ENCODE data around the gene POLR1H. TPM values are rescaled to one million over a fixed set of nuclear protein-coding genes. Genes with fewer than 3 reads are reported as not detected.
A peak's percentile ranks its signal among the peaks of the same experiment; 100 is the strongest.
"Not testable (repeated sequence)": the region's sequence is repeated elsewhere in the genome, so short reads cannot be mapped to it uniquely, and the experiment has no call there.

POLR1H gene
- polyA plus RNA-seq, 1 donor, result 45.1 TPM

DNA sequence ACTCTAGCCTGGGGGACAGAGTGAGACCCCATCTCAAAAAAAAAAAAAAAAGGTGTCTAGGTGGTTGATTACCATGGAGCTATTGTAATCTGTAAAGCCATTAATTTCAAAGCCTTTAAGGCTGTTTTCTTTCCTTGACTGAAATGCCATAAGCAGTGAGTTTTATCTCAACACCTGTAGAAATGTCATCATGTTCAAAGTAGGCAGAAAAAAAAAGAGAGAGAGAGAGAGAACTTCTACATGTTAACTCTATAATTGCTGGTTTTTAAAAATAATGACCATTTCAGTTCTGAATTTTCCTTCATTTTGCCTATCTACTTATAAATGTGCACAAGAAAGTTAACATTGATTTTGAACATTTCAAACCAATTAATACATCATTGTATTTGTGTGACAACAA lies 29.7 kb upstream of the POLR1H start:
- H3K4me1 ChIP-seq (ENCODE audit: control insufficient read depth, insufficient read depth, low read length), result no peaks in the 10 kb centered on the region
- peak in 1 of 2 donors; percentile 16 for DNase-seq

DNA sequence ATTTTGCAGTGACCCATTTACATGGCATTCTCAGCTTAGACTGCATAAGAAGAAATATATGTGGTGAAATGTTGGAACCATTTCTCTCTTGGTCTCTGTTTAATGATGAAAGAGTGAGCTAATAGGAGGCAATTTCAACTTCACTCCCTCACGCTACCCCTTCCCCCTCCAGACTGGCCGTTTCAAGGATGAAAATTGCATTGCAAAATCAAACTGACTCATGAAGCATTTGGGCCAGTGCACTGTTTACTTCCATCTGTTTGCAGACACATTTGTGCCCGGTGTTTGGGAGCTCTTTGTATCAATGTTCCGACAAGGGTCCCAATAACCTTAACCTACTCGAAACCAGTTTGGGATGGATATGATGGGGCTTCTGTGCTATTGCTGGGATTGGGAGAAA lies 27.6 kb upstream of the POLR1H start:
- not testable (repeated sequence) for H3K4me3 ChIP-seq (ENCODE audit: low read length); H3K27me3 ChIP-seq (ENCODE audit: control insufficient read depth, insufficient read depth, low read length); H3K27ac ChIP-seq (ENCODE audit: low read length); H3K9me3 ChIP-seq (ENCODE audit: control insufficient read depth, low read depth, low read length); DNase-seq; H3K36me3 ChIP-seq (ENCODE audit: control insufficient read depth, insufficient read depth, low read length); H3K4me1 ChIP-seq (ENCODE audit: control insufficient read depth, insufficient read depth, low read length)
- 100% methylated on average over 1 of the region's 5 CpGs for WGBS (ENCODE audit: insufficient coverage, low lambda C conversion rate)

More for the DNA sequence above, 29.7 kb upstream of the POLR1H start:
- no peaks in the 10 kb centered on the region for H3K27me3 ChIP-seq (ENCODE audit: control insufficient read depth, insufficient read depth, low read length)
- peaks cover 3% of the 10 kb centered on the region for H3K36me3 ChIP-seq (ENCODE audit: control insufficient read depth, insufficient read depth, low read length)
- no peaks in the 10 kb centered on the region for H3K9me3 ChIP-seq (ENCODE audit: control insufficient read depth, low read depth, low read length)
- H3K4me3 ChIP-seq (ENCODE audit: low read length), result no peak overlapping the region
- no peak overlapping the region for H3K27ac ChIP-seq (ENCODE audit: low read length)

DNA sequence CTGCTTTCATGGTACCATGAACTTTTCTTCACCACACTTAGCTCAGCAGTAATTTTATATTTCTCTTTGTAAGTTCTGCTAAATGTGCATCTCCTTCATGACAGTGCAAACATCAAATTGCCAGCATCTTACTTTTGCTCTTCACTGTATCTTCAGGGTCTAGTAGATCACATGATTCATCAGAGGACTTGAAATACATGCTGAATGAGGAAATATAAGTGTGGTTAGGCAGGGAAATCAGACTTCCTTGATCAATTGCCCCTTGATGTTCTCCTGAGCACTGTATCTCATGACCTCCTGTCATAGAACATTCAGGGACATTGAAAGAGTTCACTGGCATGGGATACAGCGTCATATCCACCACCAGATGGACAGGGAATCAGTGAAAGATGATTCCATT lies 25.3 kb upstream of the POLR1H start:
- Histone ChIP-seq H3K4me1 (ENCODE audit: control insufficient read depth, insufficient read depth, low read length) (no peaks in the 10 kb centered on the region), H3K36me3 (ENCODE audit: control insufficient read depth, insufficient read depth, low read length) (peaks cover 3% of the 10 kb centered on the region), H3K27me3 (ENCODE audit: control insufficient read depth, insufficient read depth, low read length) (no peaks in the 10 kb centered on the region), H3K9me3 (ENCODE audit: control insufficient read depth, low read depth, low read length) (no peaks in the 10 kb centered on the region), H3K27ac (ENCODE audit: low read length) (no peak overlapping the region), H3K4me3 (ENCODE audit: low read length) (no peak overlapping the region)
- DNase-seq, result no peak
- no CpG with 5 or more reads among the region's 1 CpG for WGBS (ENCODE audit: insufficient coverage, low lambda C conversion rate)

DNA sequence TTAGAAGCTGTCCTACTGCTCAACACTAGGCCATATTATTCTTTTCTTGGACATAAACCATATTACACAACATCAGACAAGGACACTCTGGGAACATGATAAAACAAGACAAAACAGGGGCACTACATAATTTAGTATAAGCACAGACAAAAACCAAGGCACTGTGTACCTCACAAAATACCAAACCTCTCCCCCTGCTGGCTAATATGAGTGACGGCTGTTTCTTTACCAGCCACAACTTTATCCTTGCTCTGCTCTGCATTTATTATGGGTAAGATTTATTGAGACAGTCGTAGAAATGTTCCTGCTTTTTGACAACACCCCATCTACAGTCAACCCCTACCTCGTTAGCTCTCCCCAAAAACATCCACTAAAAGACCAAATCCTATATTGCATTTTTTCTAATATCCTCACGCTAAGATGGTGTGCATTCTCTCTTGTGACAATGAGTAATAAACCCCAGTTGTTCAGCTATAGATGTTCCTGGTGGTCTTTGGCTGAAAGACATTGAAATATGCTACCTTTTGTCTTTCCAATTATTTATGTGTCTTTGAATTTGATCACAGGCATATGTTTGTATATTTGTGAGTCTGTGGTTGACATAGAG lies 23.8 kb upstream of the POLR1H start:
- H3K36me3 ChIP-seq (ENCODE audit: control insufficient read depth, insufficient read depth, low read length), result peaks cover 3% of the 10 kb centered on the region
- no CpG with 5 or more reads among the region's 4 CpGs for WGBS (ENCODE audit: insufficient coverage, low lambda C conversion rate)
- H3K27me3 ChIP-seq (ENCODE audit: control insufficient read depth, insufficient read depth, low read length), result no peaks in the 10 kb centered on the region
- no peaks in the 10 kb centered on the region for H3K9me3 ChIP-seq (ENCODE audit: control insufficient read depth, low read depth, low read length)
- no peak overlapping the region for H3K4me3 ChIP-seq (ENCODE audit: low read length)
- no peak overlapping the region for H3K27ac ChIP-seq (ENCODE audit: low read length)
- H3K4me1 ChIP-seq (ENCODE audit: control insufficient read depth, insufficient read depth, low read length), result no peaks in the 10 kb centered on the region
- DNase-seq, result no peak

DNA sequence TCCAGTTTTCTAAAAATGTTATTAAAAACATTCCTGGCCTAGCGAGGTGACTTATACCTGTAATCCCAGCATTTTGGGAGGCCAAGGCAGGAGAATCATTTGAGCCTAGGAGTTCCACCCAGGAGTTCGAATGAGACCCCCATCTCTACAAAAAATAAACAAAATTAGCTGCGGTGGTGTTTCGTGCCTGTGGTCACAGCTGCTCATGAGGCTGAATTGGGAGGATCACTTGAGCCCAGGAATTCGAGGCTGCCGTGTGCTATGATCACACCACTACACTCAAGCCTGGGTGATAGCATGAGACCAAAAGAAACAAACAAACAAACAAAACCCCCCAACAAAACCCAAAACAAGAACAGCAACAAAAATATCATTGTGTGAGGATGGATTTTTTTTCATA lies 19.8 kb upstream of the POLR1H start:
- Histone ChIP-seq H3K27me3 (ENCODE audit: control insufficient read depth, insufficient read depth, low read length) (no peaks in the 10 kb centered on the region), H3K27ac (ENCODE audit: low read length) (no peak overlapping the region), H3K9me3 (ENCODE audit: control insufficient read depth, low read depth, low read length) (no peaks in the 10 kb centered on the region), H3K4me3 (ENCODE audit: low read length) (no peak overlapping the region), H3K36me3 (ENCODE audit: control insufficient read depth, insufficient read depth, low read length) (no peaks in the 10 kb centered on the region), H3K4me1 (ENCODE audit: control insufficient read depth, insufficient read depth, low read length) (no peaks in the 10 kb centered on the region)
- no peak for DNase-seq
- WGBS (ENCODE audit: insufficient coverage, low lambda C conversion rate), result 60% methylated on average over 1 of the region's 6 CpGs

DNA sequence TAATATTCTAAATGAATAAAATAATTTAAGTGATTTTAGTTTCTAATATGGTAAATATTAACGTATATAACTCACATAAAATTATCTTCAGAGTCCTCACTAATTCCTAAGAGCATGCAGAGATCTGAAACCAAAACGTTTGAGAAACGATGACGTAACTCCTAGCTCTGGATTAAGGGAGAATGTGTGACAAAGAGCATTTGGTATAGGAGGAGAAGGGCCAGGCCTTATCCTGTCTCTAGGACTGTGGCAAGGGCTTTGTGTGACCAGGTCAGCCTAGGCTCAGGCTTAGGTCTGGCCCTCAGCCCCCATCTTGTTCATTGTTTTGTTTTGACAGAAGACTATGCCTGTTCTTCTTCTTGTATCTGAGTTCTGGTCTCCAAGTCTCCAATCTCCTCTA lies 19.2 kb upstream of the POLR1H start:
- no peak overlapping the region for H3K4me3 ChIP-seq (ENCODE audit: low read length)
- no peaks in the 10 kb centered on the region for H3K4me1 ChIP-seq (ENCODE audit: control insufficient read depth, insufficient read depth, low read length)
- no peaks in the 10 kb centered on the region for H3K36me3 ChIP-seq (ENCODE audit: control insufficient read depth, insufficient read depth, low read length)
- no peak for DNase-seq
- WGBS (ENCODE audit: insufficient coverage, low lambda C conversion rate), result 91% methylated on average over 1 of the region's 4 CpGs
- no peaks in the 10 kb centered on the region for H3K9me3 ChIP-seq (ENCODE audit: control insufficient read depth, low read depth, low read length)
- no peaks in the 10 kb centered on the region for H3K27me3 ChIP-seq (ENCODE audit: control insufficient read depth, insufficient read depth, low read length)
- H3K27ac ChIP-seq (ENCODE audit: low read length), result no peak overlapping the region

DNA sequence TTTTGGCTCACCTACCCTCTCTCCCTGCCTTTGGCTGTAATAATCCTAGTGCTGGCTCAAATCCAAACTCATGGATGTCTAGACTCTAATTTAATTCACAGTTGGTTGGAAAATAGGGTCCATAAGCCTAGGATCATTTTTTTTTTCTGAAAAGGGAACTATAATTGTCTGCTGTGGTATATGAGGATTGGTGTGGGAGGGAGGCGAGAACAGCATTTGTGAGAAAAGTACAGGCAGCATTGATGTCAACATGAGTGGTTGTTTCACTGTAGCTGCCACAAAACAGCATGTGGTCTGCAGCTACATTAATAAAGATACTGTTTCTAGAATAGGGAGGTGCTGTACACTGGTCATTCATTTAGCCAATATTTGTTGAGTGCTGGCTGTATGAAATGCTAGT lies 18.6 kb upstream of the POLR1H start:
- H3K27ac ChIP-seq (ENCODE audit: low read length), result no peak overlapping the region
- H3K4me3 ChIP-seq (ENCODE audit: low read length), result no peak overlapping the region
- H3K27me3 ChIP-seq (ENCODE audit: control insufficient read depth, insufficient read depth, low read length), result no peaks in the 10 kb centered on the region
- H3K9me3 ChIP-seq (ENCODE audit: control insufficient read depth, low read depth, low read length), result no peaks in the 10 kb centered on the region
- no peaks in the 10 kb centered on the region for H3K36me3 ChIP-seq (ENCODE audit: control insufficient read depth, insufficient read depth, low read length)
- WGBS (ENCODE audit: insufficient coverage, low lambda C conversion rate), result no CpG with 5 or more reads among the region's 1 CpG
- DNase-seq, result no peak
- H3K4me1 ChIP-seq (ENCODE audit: control insufficient read depth, insufficient read depth, low read length), result no peaks in the 10 kb centered on the region

DNA sequence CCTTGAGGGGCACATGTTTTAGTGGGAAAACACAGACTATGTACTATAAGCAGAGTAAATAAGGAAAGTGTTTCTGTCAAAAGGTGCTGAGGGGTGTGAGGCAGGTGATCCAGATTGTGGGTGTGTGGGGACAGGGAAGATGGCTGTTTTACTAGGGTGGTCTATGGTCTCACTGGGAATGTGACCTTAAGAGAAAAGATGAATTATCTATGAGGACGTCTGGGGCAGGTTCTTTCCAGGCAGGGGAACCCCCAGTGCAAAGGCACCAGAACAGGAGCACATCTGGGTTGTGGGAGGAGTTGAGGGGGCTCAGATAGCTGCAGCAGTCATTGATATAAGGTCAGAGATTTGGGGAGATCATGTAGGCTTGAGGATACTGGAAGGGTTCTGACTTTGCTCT lies 18.2 kb upstream of the POLR1H start:
- no peak overlapping the region for H3K4me3 ChIP-seq (ENCODE audit: low read length)
- H3K27me3 ChIP-seq (ENCODE audit: control insufficient read depth, insufficient read depth, low read length), result no peaks in the 10 kb centered on the region
- no peaks in the 10 kb centered on the region for H3K36me3 ChIP-seq (ENCODE audit: control insufficient read depth, insufficient read depth, low read length)
- no peak for DNase-seq
- WGBS (ENCODE audit: insufficient coverage, low lambda C conversion rate), result 40% methylated on average over 1 of the region's 1 CpG
- no peaks in the 10 kb centered on the region for H3K9me3 ChIP-seq (ENCODE audit: control insufficient read depth, low read depth, low read length)
- H3K27ac ChIP-seq (ENCODE audit: low read length), result no peak overlapping the region
- no peaks in the 10 kb centered on the region for H3K4me1 ChIP-seq (ENCODE audit: control insufficient read depth, insufficient read depth, low read length)

DNA sequence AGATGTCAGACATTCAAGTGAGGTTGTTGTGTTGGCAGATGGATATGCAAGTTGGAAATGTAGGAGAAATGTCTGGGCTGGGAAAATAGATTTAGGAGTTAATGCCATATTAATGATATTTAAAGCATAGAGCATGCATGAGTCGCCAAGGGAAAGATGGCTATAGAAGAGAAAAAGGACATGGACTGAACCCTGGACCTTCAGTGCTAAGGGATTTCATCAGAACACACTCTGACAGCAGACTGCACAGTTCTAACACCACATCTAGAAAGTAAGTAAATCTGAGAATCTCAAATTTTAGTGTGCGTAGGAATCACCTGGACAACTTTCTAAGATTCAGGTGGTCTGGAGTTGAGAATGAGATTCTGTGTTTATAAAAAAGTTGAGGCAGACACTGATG lies 17.3 kb upstream of the POLR1H start:
- Histone ChIP-seq H3K27me3 (ENCODE audit: control insufficient read depth, insufficient read depth, low read length) (no peaks in the 10 kb centered on the region), H3K4me3 (ENCODE audit: low read length) (no peak overlapping the region), H3K4me1 (ENCODE audit: control insufficient read depth, insufficient read depth, low read length) (no peaks in the 10 kb centered on the region), H3K9me3 (ENCODE audit: control insufficient read depth, low read depth, low read length) (no peaks in the 10 kb centered on the region), H3K36me3 (ENCODE audit: control insufficient read depth, insufficient read depth, low read length) (no peaks in the 10 kb centered on the region), H3K27ac (ENCODE audit: low read length) (no peak overlapping the region)
- DNase-seq, result no peak
- no CpG with 5 or more reads among the region's 2 CpGs for WGBS (ENCODE audit: insufficient coverage, low lambda C conversion rate)

DNA sequence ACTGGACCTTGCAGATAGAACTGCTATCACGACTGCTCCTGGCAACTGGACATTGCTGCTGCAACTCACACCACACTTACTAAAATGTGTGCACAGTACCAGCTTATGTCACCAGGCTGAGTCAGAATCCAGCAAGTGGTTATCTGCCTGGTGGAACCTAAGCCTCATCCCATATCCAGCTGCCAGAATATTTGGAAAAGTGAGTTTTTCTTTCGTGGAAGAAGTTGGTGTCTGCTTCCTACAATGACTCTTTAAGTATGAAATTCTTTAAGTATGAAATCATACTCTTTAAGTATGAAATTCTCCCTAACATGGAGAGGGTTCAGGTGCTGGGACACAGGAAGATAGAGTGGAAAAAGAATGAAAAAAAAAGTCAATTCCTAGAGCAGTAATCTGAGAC lies 16.4 kb upstream of the POLR1H start:
- no peaks in the 10 kb centered on the region for H3K4me1 ChIP-seq (ENCODE audit: control insufficient read depth, insufficient read depth, low read length)
- WGBS (ENCODE audit: insufficient coverage, low lambda C conversion rate), result no CpG with 5 or more reads among the region's 2 CpGs
- no peaks in the 10 kb centered on the region for H3K9me3 ChIP-seq (ENCODE audit: control insufficient read depth, low read depth, low read length)
- H3K36me3 ChIP-seq (ENCODE audit: control insufficient read depth, insufficient read depth, low read length), result no peaks in the 10 kb centered on the region
- H3K27me3 ChIP-seq (ENCODE audit: control insufficient read depth, insufficient read depth, low read length), result no peaks in the 10 kb centered on the region
- H3K4me3 ChIP-seq (ENCODE audit: low read length), result no peak overlapping the region
- H3K27ac ChIP-seq (ENCODE audit: low read length), result no peak overlapping the region
- no peak for DNase-seq

DNA sequence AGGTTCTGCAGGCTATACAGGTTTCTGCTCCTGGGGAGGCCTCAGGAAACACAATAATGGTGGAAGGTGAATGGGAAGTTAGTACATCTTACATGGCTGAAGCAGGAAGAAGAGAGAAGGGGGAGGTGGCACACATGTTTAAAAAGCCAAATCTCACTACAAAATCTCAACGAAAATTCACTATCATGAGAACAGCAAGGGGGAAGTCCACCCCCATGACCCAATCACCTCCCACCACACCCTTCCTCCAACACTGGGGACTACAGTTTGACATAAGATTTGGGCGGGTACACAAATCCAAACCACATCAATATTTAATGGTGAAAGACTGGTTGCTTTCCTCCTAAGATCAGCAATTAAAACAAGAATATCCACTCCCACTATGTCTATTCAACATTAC lies 13.8 kb upstream of the POLR1H start:
- WGBS (ENCODE audit: insufficient coverage, low lambda C conversion rate), result no CpG with 5 or more reads among the region's 2 CpGs
- no peaks in the 10 kb centered on the region for H3K4me1 ChIP-seq (ENCODE audit: control insufficient read depth, insufficient read depth, low read length)
- no peaks in the 10 kb centered on the region for H3K27me3 ChIP-seq (ENCODE audit: control insufficient read depth, insufficient read depth, low read length)
- H3K4me3 ChIP-seq (ENCODE audit: low read length), result no peak overlapping the region
- H3K36me3 ChIP-seq (ENCODE audit: control insufficient read depth, insufficient read depth, low read length), result no peaks in the 10 kb centered on the region
- no peak overlapping the region for H3K27ac ChIP-seq (ENCODE audit: low read length)
- H3K9me3 ChIP-seq (ENCODE audit: control insufficient read depth, low read depth, low read length), result no peaks in the 10 kb centered on the region
- DNase-seq, result no peak

Data from large intestine (tissue), 3 donors.